Colonic mucosa (tissue), 4 donors: Measurements from ENCODE around the gene ST7. TPM values are rescaled to one million over a fixed set of nuclear protein-coding genes. Genes with fewer than 3 reads are reported as not detected.

ENCODE experiments used
- DNase-seq: peaks from one replicate; pipeline ENCODE4 v3.0.0-alpha.2; 2020
- H3K27ac ChIP-seq: fragments of 200-600 bp; one replicate; pipeline ENCODE4 v1.8.0; 2021
- H3K27me3 ChIP-seq: fragments of 200-600 bp; one replicate; pipeline ENCODE4 v1.8.0; 2021
- H3K36me3 ChIP-seq: fragments of 200-600 bp; one replicate; pipeline ENCODE4 v1.8.0; 2021
- H3K4me1 ChIP-seq: fragments of 200-600 bp; one replicate; pipeline ENCODE4 v1.8.0; 2021; ENCODE audit warnings: mild to moderate bottlenecking
- H3K4me3 ChIP-seq: fragments of 200-600 bp; one replicate; pipeline ENCODE4 v1.8.0; 2021
- H3K9ac ChIP-seq, 2 donors: one replicate each; pipeline ENCODE4 v1.7.0; 2013; ENCODE audit warnings: control low read depth in 2 of 2, low read depth in 2 of 2, low read length in 2 of 2
- H3K9me3 ChIP-seq: fragments of 200-600 bp; one replicate; pipeline ENCODE4 v1.8.0; 2021
- CTCF ChIP-seq: fragments of 200-600 bp; IDR thresholded peaks from one replicate; pipeline ENCODE4 v1.8.0; 2022; ENCODE audit warnings: antibody characterized with exemption, mild to moderate bottlenecking
- intact Hi-C: fragments of 100-400 bp; cut with DNase I; formaldehyde crosslinking; loops from one replicate; pipeline ENCODE4 v1.14.1; 2022
- total RNA-seq, 2 donors: library from RNA; stranded (reverse); fragmentation: NEBNext Ultra II Directional in 1 of 2; extraction: Animal tissue kit (Norgen Biotek cat#: 25700) in 1 of 2; gene quantifications; one replicate each; pipeline ENCODE4 v1.2.1, GENCODE V29; 2021
- donor health status: healthy.
- donor health status: DM: no; HTN: no; CAD: no.
- donor health status: DM: no; HTN: no; CAD: no.

The ST7 gene
- total RNA-seq, 2 donors from 2014 or later, result 10.6 to 12.2 TPM

DNA sequence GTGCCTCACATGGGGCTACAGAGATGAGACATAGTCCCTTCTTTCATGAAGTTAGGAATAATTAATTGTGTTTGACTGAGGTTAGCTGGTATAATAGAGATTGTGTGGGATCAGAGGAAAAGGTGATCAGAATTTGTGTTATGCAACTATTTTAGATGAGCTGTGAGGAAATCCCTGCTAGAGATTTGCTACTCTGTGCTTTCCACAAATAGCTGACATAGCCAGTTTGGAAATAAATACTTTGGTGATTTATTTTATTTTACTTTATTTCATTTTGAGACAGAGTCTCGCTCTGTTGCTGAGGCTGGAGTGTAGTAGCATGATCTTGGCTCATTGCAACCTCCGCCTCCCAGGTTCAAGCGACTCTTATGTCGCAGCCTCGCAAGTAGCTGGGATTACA, 32.3 kb downstream of the ST7 start:
- no peaks in the 10 kb centered on the region for H3K4me1 ChIP-seq
- no peak overlapping the region for H3K9ac ChIP-seq
- intact Hi-C loops, result loop anchor here (10.0 kb wide), 1 partner anchor 51 kb away; no protein-coding TSS in a partner anchor
- H3K4me3 ChIP-seq, result no peak overlapping the region
- H3K9me3 ChIP-seq, result no peaks in the 10 kb centered on the region
- DNase-seq, result no peak
- H3K27ac ChIP-seq, result no peak overlapping the region
- no peak for TF ChIP-seq CTCF
- no peaks in the 10 kb centered on the region for H3K36me3 ChIP-seq
- H3K27me3 ChIP-seq, result no peaks in the 10 kb centered on the region

- no peaks in the 10 kb centered on the region for H3K27me3 ChIP-seq
- H3K9me3 ChIP-seq, result no peaks in the 10 kb centered on the region
- no peaks in the 10 kb centered on the region for H3K4me1 ChIP-seq
- TF ChIP-seq CTCF, result no peak
- intact Hi-C loops, result loop anchor here (2.0 to 10.0 kb wide), 2 partner anchors 52 to 132 kb away; no protein-coding TSS in a partner anchor
- no peaks in the 10 kb centered on the region for H3K36me3 ChIP-seq
- no peak for DNase-seq
- H3K4me3 ChIP-seq, result no peak overlapping the region
- H3K27ac ChIP-seq, result no peak overlapping the region
- H3K9ac ChIP-seq, result no peak overlapping the region
Measured at GRCh38 chr7:116986611-116987565, 33.6 kb downstream of the ST7 start.

- Histone ChIP-seq H3K4me1 (no peaks in the 10 kb centered on the region), H3K9ac (no peak overlapping the region), H3K9me3 (no peaks in the 10 kb centered on the region), H3K4me3 (no peak overlapping the region), H3K27ac (no peak overlapping the region), H3K36me3 (no peaks in the 10 kb centered on the region), H3K27me3 (no peaks in the 10 kb centered on the region)
- no peak for TF ChIP-seq CTCF
- intact Hi-C loops, result loop anchor here (10.0 kb wide), 1 partner anchor 54 kb away; no protein-coding TSS in a partner anchor
- no peak for DNase-seq
Measured at GRCh38 chr7:116988363-116988989, 35.2 kb downstream of the ST7 start.

GRCh38 chr7:116990056-116990455, 36.8 kb downstream of the ST7 start:
- Histone ChIP-seq H3K9me3 (no peaks in the 10 kb centered on the region), H3K27me3 (no peaks in the 10 kb centered on the region), H3K9ac (no peak overlapping the region), H3K4me1 (no peaks in the 10 kb centered on the region), H3K4me3 (no peak overlapping the region), H3K36me3 (no peaks in the 10 kb centered on the region), H3K27ac (no peak overlapping the region)
- peak; percentile 25 for DNase-seq
- intact Hi-C loops, result no loop called here
- no peak for TF ChIP-seq CTCF

DNA sequence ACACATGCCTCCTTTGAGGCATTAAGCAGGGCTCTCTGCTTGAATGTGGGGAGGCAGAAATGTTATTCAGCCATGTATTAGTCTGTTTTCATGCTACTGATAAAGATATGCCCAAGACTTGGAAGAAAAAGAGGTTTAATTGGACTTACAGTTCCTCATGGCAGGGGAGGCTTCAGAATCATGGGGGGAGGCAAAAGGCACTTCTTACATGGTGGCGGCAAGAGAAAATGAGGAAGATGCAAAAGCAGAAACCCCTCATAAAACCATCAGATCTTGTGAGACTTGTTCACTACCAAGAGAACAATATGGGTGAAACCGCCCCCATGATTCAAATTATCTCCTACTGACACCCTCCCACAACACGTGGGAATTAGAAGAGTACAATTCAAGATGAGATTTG, 37.9 kb downstream of the ST7 start:
- no peak for DNase-seq
- no peaks in the 10 kb centered on the region for H3K27me3 ChIP-seq
- no peak for TF ChIP-seq CTCF
- intact Hi-C loops, result no loop called here
- no peak overlapping the region for H3K27ac ChIP-seq
- no peak overlapping the region for H3K9ac ChIP-seq
- no peaks in the 10 kb centered on the region for H3K9me3 ChIP-seq
- no peaks in the 10 kb centered on the region for H3K4me1 ChIP-seq
- no peaks in the 10 kb centered on the region for H3K36me3 ChIP-seq
- H3K4me3 ChIP-seq, result no peak overlapping the region
